Activated T-cell treated with anti-CD3 and anti-CD28 coated beads for 4 hours (primary cell): Measurements from ENCODE around the gene DAPK2.
A peak's percentile ranks its signal among the peaks of the same experiment; 100 is the strongest.

Source experiments
- DNase-seq: peaks from one replicate; pipeline ENCODE4 v3.0.0-alpha.2; 2020

The DAPK2 gene

GRCh38 chr15:63889831-63890230, 156.5 kb downstream of the DAPK2 start:
- DNase-seq, result no peak

GRCh38 chr15:63888823-63889222, 157.5 kb downstream of the DAPK2 start:
- no peak for DNase-seq

GRCh38 chr15:63888146-63888545, 158.1 kb downstream of the DAPK2 start:
- no peak for DNase-seq

GRCh38 chr15:63887630-63888029, 158.7 kb downstream of the DAPK2 start:
- no peak for DNase-seq

GRCh38 chr15:63884953-63885352, 161.3 kb downstream of the DAPK2 start:
- no peak for DNase-seq

- DNase-seq, result no peak
These were observed 164.9 kb downstream of the DAPK2 start for GRCh38 chr15:63881431-63881830.

GRCh38 chr15:63880744-63881143, 165.5 kb downstream of the DAPK2 start:
- DNase-seq, result no peak

- DNase-seq, result no peak
These were observed 166.3 kb downstream of the DAPK2 start for GRCh38 chr15:63879995-63880394.

- no peak for DNase-seq
These were observed 167.1 kb downstream of the DAPK2 start for GRCh38 chr15:63879211-63879610.

- no peak for DNase-seq
These were observed 168.5 kb downstream of the DAPK2 start for GRCh38 chr15:63877713-63878271.

GRCh38 chr15:63876085-63876662, 170.1 kb downstream of the DAPK2 start:
- DNase-seq, result no peak

GRCh38 chr15:63874616-63875015, 171.7 kb downstream of the DAPK2 start:
- DNase-seq, result no peak

GRCh38 chr15:63872759-63873510, 173.3 kb downstream of the DAPK2 start:
- DNase-seq, result no peak

- no peak for DNase-seq
These were observed 175.6 kb downstream of the DAPK2 start for GRCh38 chr15:63870487-63871209.

GRCh38 chr15:63870043-63870394, 176.3 kb downstream of the DAPK2 start:
- DNase-seq, result no peak

GRCh38 chr15:63869371-63870042, 176.8 kb downstream of the DAPK2 start:
- no peak for DNase-seq

- DNase-seq, result no peak
These were observed 182.1 kb downstream of the DAPK2 start for GRCh38 chr15:63864186-63864585.

- no peak for DNase-seq
These were observed 184.3 kb downstream of the DAPK2 start for GRCh38 chr15:63861946-63862517.

GRCh38 chr15:63860555-63860954, 185.7 kb downstream of the DAPK2 start:
- no peak for DNase-seq

GRCh38 chr15:63860155-63860554, 186.1 kb downstream of the DAPK2 start:
- peak; percentile 45 for DNase-seq

GRCh38 chr15:63858881-63859280, 187.4 kb downstream of the DAPK2 start:
- no peak for DNase-seq

GRCh38 chr15:63858448-63858847, 187.8 kb downstream of the DAPK2 start:
- no peak for DNase-seq

- DNase-seq, result no peak
These were observed 188.8 kb downstream of the DAPK2 start for GRCh38 chr15:63857461-63857856.
